ENCODE results near the gene CERS3.

GRCh38 chr15:100547961-100548360, 19.2 kb upstream of the CERS3 start:
- TF ChIP-seq RCOR1 (IDR thresholded peaks at IDR 0.05; ENCODE audit: low read length): no peak
- no peak for TF ChIP-seq CTCF (IDR thresholded peaks at IDR 0.05)
- no peak for TF ChIP-seq YY1 (IDR thresholded peaks at IDR 0.05; ENCODE audit: low read depth)
- no peak for TF ChIP-seq PBX3 (IDR thresholded peaks at IDR 0.05)
- no peak for TF ChIP-seq EP300 (IDR thresholded peaks at IDR 0.05; ENCODE audit: borderline replicate concordance in 1 of 2, low read depth in 1 of 2, low read length in 1 of 2)
- TF ChIP-seq MAX (IDR thresholded peaks at IDR 0.05; ENCODE audit: low read depth): no peak
- TF ChIP-seq USF2 (IDR thresholded peaks at IDR 0.05; ENCODE audit: borderline replicate concordance, low read depth, low read length): no peak
- TF ChIP-seq EZH2phosphoT487 (IDR thresholded peaks at IDR 0.05; ENCODE audit: borderline replicate concordance, low read depth): no peak
- no peak for TF ChIP-seq REST (IDR thresholded peaks at IDR 0.05; ENCODE audit: low read depth, low read length)
- no peak for TF ChIP-seq CHD2 (IDR thresholded peaks at IDR 0.05; ENCODE audit: low read length, partially characterized antibody)
- no peak for TF ChIP-seq IRF3 (IDR thresholded peaks at IDR 0.05; ENCODE audit: low read depth, low read length)
- TF ChIP-seq MEF2A (IDR thresholded peaks at IDR 0.05; ENCODE audit: borderline replicate concordance, low read depth): no peak
- TF ChIP-seq JUND (IDR thresholded peaks at IDR 0.05): no peak
